SK-N-SH (cell line): Measurements from ENCODE around the gene CEP19. TPM values are rescaled to one million over a fixed set of nuclear protein-coding genes. Genes with fewer than 3 reads are reported as not detected.

ENCODE experiments used
- CTCF ChIA-PET: fragments of 300-600, 350-600 bp; formaldehyde crosslinking; extraction: SDS; loops from one replicate; lab custom pipeline; 2021; lab: Yijun Ruan, JAX
- POLR2A ChIA-PET: fragments of 350-600 bp; sonication (Branson Sonifier 250); formaldehyde crosslinking; extraction: SDS; loops from one replicate; lab custom pipeline; 2020; ENCODE audit warnings: antibody characterized with exemption, inconsistent platforms; lab: Yijun Ruan, JAX
- DNase-seq: peaks from one replicate; pipeline ENCODE4 v3.0.0; 2012
- H2AFZ ChIP-seq: fragments of 200-600 bp; sonication (generic); 2 replicates; pipeline ENCODE4 v1.8.1; 2016; ENCODE audit warnings: antibody characterized with exemption, mild to moderate bottlenecking, low read depth
- H3F3A ChIP-seq: fragments of 200-600 bp; sonication (generic); replicated peaks from 2 replicates; pipeline ENCODE3; 2016; ENCODE audit warnings: antibody characterized with exemption, mild to moderate bottlenecking; ENCODE audit not compliant: insufficient read depth
- H3K27ac ChIP-seq, 2 experiments: fragments of 200-500 bp in 1 of 2; fragments of 200-600 bp in 1 of 2; sonication (Bioruptor generic) in 1 of 2; sonication (generic), shearing (Covaris generic) in 1 of 2; 2 replicates each; pipeline versions ENCODE4 v1.5.1 to v1.6.1; 2014 to 2016; ENCODE audit warnings: low read depth in 2 of 2, inconsistent platforms in 1 of 2, low read length in 1 of 2, mild to moderate bottlenecking in 1 of 2, mixed read lengths in 1 of 2
- H3K27me3 ChIP-seq: fragments of 200-600 bp; sonication (generic), shearing (Covaris generic); 2 replicates; pipeline ENCODE4 v1.6.1; 2016; ENCODE audit warnings: mixed run types; ENCODE audit not compliant: insufficient read depth
- H3K36me3 ChIP-seq, 2 experiments: fragments of 200-500 bp in 1 of 2; fragments of 200-600 bp in 1 of 2; sonication (Bioruptor generic) in 1 of 2; sonication (generic) in 1 of 2; replicated peaks in 1 of 2; 2 replicates each; pipeline versions ENCODE3 to v1.5.1; 2014 to 2016; ENCODE audit warnings: low read length in 1 of 2, mild to moderate bottlenecking in 1 of 2; ENCODE audit not compliant: insufficient read depth in 2 of 2, control insufficient read depth in 1 of 2
- H3K4me1 ChIP-seq, 2 experiments: fragments of 200-500 bp in 1 of 2; fragments of 200-600 bp in 1 of 2; sonication (Bioruptor generic) in 1 of 2; sonication (generic), shearing (Covaris generic) in 1 of 2; 2 replicates each; pipeline versions ENCODE4 v1.5.1 to v1.6.1; 2014 to 2016; ENCODE audit warnings: low read depth in 1 of 2, low read length in 1 of 2, mixed run types in 1 of 2; ENCODE audit not compliant: insufficient read depth in 2 of 2, control insufficient read depth in 1 of 2
- H3K4me2 ChIP-seq: fragments of 200-600 bp; sonication (generic), shearing (Covaris generic); 2 replicates; pipeline ENCODE4 v1.6.1; 2017; ENCODE audit warnings: mixed run types
- H3K4me3 ChIP-seq, 2 experiments: fragments of 200-500 bp in 1 of 2; fragments of 200-600 bp in 1 of 2; sonication (Bioruptor generic) in 1 of 2; sonication (generic), shearing (Covaris generic) in 1 of 2; 2 replicates each; pipeline versions ENCODE4 v1.5.1 to v1.8.1; 2014 to 2016; ENCODE audit warnings: low read depth in 2 of 2, inconsistent platforms in 1 of 2, low read length in 1 of 2, mild to moderate bottlenecking in 1 of 2, mixed read lengths in 1 of 2, moderate library complexity in 1 of 2
- H3K79me2 ChIP-seq: fragments of 200-600 bp; sonication (generic); 2 replicates; pipeline ENCODE4 v1.8.1; 2017; ENCODE audit warnings: mild to moderate bottlenecking; ENCODE audit not compliant: insufficient read depth
- H3K9ac ChIP-seq: fragments of 200-600 bp; sonication (generic); 2 replicates; pipeline ENCODE4 v1.6.1; 2017; ENCODE audit warnings: mixed run types
- H3K9me2 ChIP-seq: fragments of 200-600 bp; sonication (generic); 2 replicates; pipeline ENCODE4 v1.6.1; 2017; ENCODE audit warnings: mixed run types
- H3K9me3 ChIP-seq: fragments of 200-600 bp; sonication (generic); 2 replicates; pipeline ENCODE4 v1.6.1; 2017; ENCODE audit warnings: mixed run types, mild to moderate bottlenecking, moderate library complexity
- H4K20me1 ChIP-seq: fragments of 200-600 bp; sonication (generic); 2 replicates; pipeline ENCODE4 v1.6.1; 2017; ENCODE audit warnings: mild to moderate bottlenecking, mixed run types; ENCODE audit not compliant: insufficient read depth
- CHD2 ChIP-seq: fragments of 150-350 bp; IDR thresholded peaks from 2 replicates; pipeline ENCODE4 v1.6.1; 2018; ENCODE audit warnings: low read length; ENCODE audit not compliant: partially characterized antibody
- CTCF ChIP-seq: fragments of 200-600 bp; sonication (generic); IDR thresholded peaks from 2 replicates; pipeline ENCODE4 v1.6.1; 2017; ENCODE audit warnings: antibody characterized with exemption, mild to moderate bottlenecking, moderate library complexity
- ELF1 ChIP-seq: IDR thresholded peaks from 2 replicates; pipeline ENCODE4 v1.4.0; 2012
- EP300 ChIP-seq, 2 experiments: IDR thresholded peaks; 2 replicates each; pipeline versions ENCODE4 v1.4.0 to v1.6.1; 2012; ENCODE audit warnings: borderline replicate concordance in 1 of 2, low read depth in 1 of 2, low read length in 1 of 2
- FOSL2 ChIP-seq: IDR thresholded peaks from 2 replicates; pipeline ENCODE4 v1.4.0; 2012; ENCODE audit warnings: low read depth, mild to moderate bottlenecking, moderate library complexity, borderline replicate concordance
- FOXJ3 ChIP-seq: sonication (generic); formaldehyde crosslinking; IDR thresholded peaks from 2 replicates; pipeline ENCODE4 v1.5.1; 2020; ENCODE audit warnings: mild to moderate bottlenecking, missing genetic modification reagents
- IRF3 ChIP-seq: fragments of 150-350 bp; IDR thresholded peaks from 2 replicates; pipeline ENCODE4 v1.6.1; 2016; ENCODE audit warnings: mild to moderate bottlenecking, low read depth, low read length
- JUND ChIP-seq: IDR thresholded peaks from 2 replicates; pipeline ENCODE4 v1.4.0; 2012
- MEF2A ChIP-seq: IDR thresholded peaks from 2 replicates; pipeline ENCODE4 v1.4.0; 2012; ENCODE audit warnings: low read depth, borderline replicate concordance
- MXI1 ChIP-seq: IDR thresholded peaks from 2 replicates; pipeline ENCODE4 v1.6.1; 2012; ENCODE audit warnings: mild to moderate bottlenecking, low read depth, low read length, improper control_type of control experiment
- PBX3 ChIP-seq: IDR thresholded peaks from 2 replicates; pipeline ENCODE4; 2012
- RAD21 ChIP-seq: IDR thresholded peaks from 2 replicates; pipeline ENCODE4 v1.6.1; 2012; ENCODE audit warnings: mild to moderate bottlenecking, low read length
- RFX5 ChIP-seq: IDR thresholded peaks from 2 replicates; pipeline ENCODE4 v1.6.1; 2012; ENCODE audit warnings: mild to moderate bottlenecking, improper control_type of control experiment, low read length
- RXRA ChIP-seq: IDR thresholded peaks from 2 replicates; pipeline ENCODE4 v1.4.0; 2012; ENCODE audit warnings: low read depth, mild to moderate bottlenecking, borderline replicate concordance
- SIN3A ChIP-seq: IDR thresholded peaks from 2 replicates; pipeline ENCODE4 v1.6.1; 2012; ENCODE audit warnings: low read depth, mild to moderate bottlenecking, low read length, moderate library complexity, borderline replicate concordance
- SMC3 ChIP-seq: IDR thresholded peaks from 2 replicates; pipeline ENCODE4 v1.6.1; 2012; ENCODE audit warnings: low read depth, low read length, improper control_type of control experiment
- TAF1 ChIP-seq: IDR thresholded peaks from 2 replicates; pipeline ENCODE4 v1.6.1; 2012; ENCODE audit warnings: low read depth, mild to moderate bottlenecking, low read length, moderate library complexity, borderline replicate concordance
- TCF12 ChIP-seq: IDR thresholded peaks from 2 replicates; pipeline ENCODE4 v1.4.0; 2012
- TEAD4 ChIP-seq: IDR thresholded peaks from 2 replicates; pipeline ENCODE4 v1.4.0; 2012; ENCODE audit warnings: mild to moderate bottlenecking, borderline replicate concordance; ENCODE audit not compliant: insufficient read depth
- USF1 ChIP-seq: IDR thresholded peaks from 2 replicates; pipeline ENCODE4 v1.4.0; 2012; ENCODE audit warnings: low read depth, borderline replicate concordance
- WGBS: methylation state at CpG from one replicate; pipeline ENCODE4 v1.1.6; 2017; ENCODE audit warnings: low lambda C conversion rate; 5-methylcytosine and 5-hydroxymethylcytosine counted together
- polyA plus RNA-seq, 3 experiments: library from polyadenylated mRNA; depleted of rRNA; stranded (reverse); fragments of >200 nt; gene quantifications; 2 replicates each; pipeline ENCODE4 v1.2.3, GENCODE V29; 2012

CEP19 gene
- polyA plus RNA-seq, 1 of the 3 experiments (the other 2 are of a cell fraction): 2.6 TPM

GRCh38 chr3:196753201-196753600, 41.2 kb upstream of the CEP19 start:
- no peak overlapping the region for H3K9ac ChIP-seq
- H4K20me1 ChIP-seq: peaks cover 37% of the 10 kb centered on the region
- peaks cover 0 to 3% of the 10 kb centered on the region in 2 experiments; a peak in 1 of 4 replicates for H3K4me1 ChIP-seq
- no peaks in the 10 kb centered on the region for H3K27me3 ChIP-seq
- H3K27ac ChIP-seq: no peak overlapping the region
- peaks cover 11% of the 10 kb centered on the region for H3F3A ChIP-seq
- no peaks in the 10 kb centered on the region for H3K9me2 ChIP-seq
- H3K79me2 ChIP-seq: peaks cover 98% of the 10 kb centered on the region
- peaks cover 11 to 69% of the 10 kb centered on the region in 2 experiments for H3K36me3 ChIP-seq
- WGBS: 97% methylated on average over 8 of the region's 8 CpGs
- H3K4me3 ChIP-seq: no peak overlapping the region
- H2AFZ ChIP-seq: no peak overlapping the region
- ChIA-PET POLR2A (interaction anchor here (1.1 kb wide), 1 partner anchor 17 kb away, joined by 3 read pairs; no protein-coding TSS in a partner anchor), CTCF (no interaction called here)
- peaks cover 10% of the 10 kb centered on the region; the same call in 1 of the 2 replicates for H3K9me3 ChIP-seq
- DNase-seq: no peak
- H3K4me2 ChIP-seq: no peak overlapping the region
- no peak for TF ChIP-seq SIN3A
- TF ChIP-seq TCF12: no peak
- no peak for TF ChIP-seq RXRA
- no peak for TF ChIP-seq PBX3
- no peak for TF ChIP-seq FOSL2
- TF ChIP-seq MEF2A: no peak
- TF ChIP-seq EP300 (IDR thresholded peaks at IDR 0.05; ENCODE audit: borderline replicate concordance in 1 of 2, low read depth in 1 of 2, low read length in 1 of 2): no peak
- no peak for TF ChIP-seq RAD21
- TF ChIP-seq IRF3: no peak
- TF ChIP-seq USF1: no peak

GRCh38 chr3:196749125-196749524, 37.1 kb upstream of the CEP19 start:
- ChIA-PET CTCF (no interaction called here), POLR2A (no interaction called here)
- Histone ChIP-seq H2AFZ (no peak overlapping the region), H3K9ac (no peak overlapping the region), H3K4me3 (no peak overlapping the region), H4K20me1 (peaks cover 58% of the 10 kb centered on the region), H3K27me3 (no peaks in the 10 kb centered on the region), H3K4me1 (no peaks in the 10 kb centered on the region), H3K36me3 (peaks cover 8 to 58% of the 10 kb centered on the region in 2 experiments), H3K9me3 (peaks cover 11% of the 10 kb centered on the region), H3F3A (peaks cover 16% of the 10 kb centered on the region), H3K27ac (no peak overlapping the region), H3K79me2 (peaks cover 98% of the 10 kb centered on the region), H3K9me2 (no peaks in the 10 kb centered on the region; the same call in 1 of the 2 replicates), H3K4me2 (no peak overlapping the region)
- 87% methylated on average over 8 of the region's 8 CpGs for WGBS
- DNase-seq: no peak
- TF ChIP-seq TCF12 (no peak), FOXJ3 (no peak), CTCF (no peak), CHD2 (no peak), FOSL2 (no peak), IRF3 (no peak), TAF1 (no peak), TEAD4 (no peak), MXI1 (no peak), RFX5 (no peak), ELF1 (no peak), SMC3 (no peak), RXRA (no peak), JUND (no peak)
